ENCODE measurements around the gene SMS.
A peak's percentile ranks its signal among the peaks of the same experiment; 100 is the strongest.

Gene SMS

GRCh38 chrX:21975812-21976211, 35.3 kb downstream of the SMS start:
- Histone ChIP-seq H3K9ac (ENCODE audit: low read length) (no peak overlapping the region), H3K4me2 (ENCODE audit: low read length) (no peak overlapping the region), H2AFZ (ENCODE audit: low read depth, low read length) (no peak overlapping the region), H3K4me1 (ENCODE audit: low read length) (peaks cover 10% of the 10 kb centered on the region), H3K4me3 (ENCODE audit: low read length) (no peak overlapping the region), H3K27ac (ENCODE audit: low read length) (no peak overlapping the region), H3K36me3 (replicated peaks; ENCODE audit: low read depth, low read length) (peaks cover 30% of the 10 kb centered on the region), H3K9me3 (ENCODE audit: insufficient read depth, low read length) (no peaks in the 10 kb centered on the region), H3K27me3 (ENCODE audit: low read depth, low read length) (no peaks in the 10 kb centered on the region), H3K79me2 (ENCODE audit: low read length) (no peaks in the 10 kb centered on the region), H4K20me1 (ENCODE audit: insufficient read depth, low read length) (no peaks in the 10 kb centered on the region)
- no peak for TF ChIP-seq CTCF (IDR thresholded peaks at IDR 0.05; ENCODE audit: low read depth, low read length)
- TF ChIP-seq EZH2phosphoT487 (IDR thresholded peaks at IDR 0.05; ENCODE audit: low read depth): no peak

GRCh38 chrX:21978346-21978745, 37.8 kb downstream of the SMS start:
- Histone ChIP-seq H2AFZ (ENCODE audit: low read depth, low read length) (no peak overlapping the region), H3K36me3 (replicated peaks; ENCODE audit: low read depth, low read length) (peaks cover 29% of the 10 kb centered on the region), H3K4me2 (ENCODE audit: low read length) (no peak overlapping the region)

DNA sequence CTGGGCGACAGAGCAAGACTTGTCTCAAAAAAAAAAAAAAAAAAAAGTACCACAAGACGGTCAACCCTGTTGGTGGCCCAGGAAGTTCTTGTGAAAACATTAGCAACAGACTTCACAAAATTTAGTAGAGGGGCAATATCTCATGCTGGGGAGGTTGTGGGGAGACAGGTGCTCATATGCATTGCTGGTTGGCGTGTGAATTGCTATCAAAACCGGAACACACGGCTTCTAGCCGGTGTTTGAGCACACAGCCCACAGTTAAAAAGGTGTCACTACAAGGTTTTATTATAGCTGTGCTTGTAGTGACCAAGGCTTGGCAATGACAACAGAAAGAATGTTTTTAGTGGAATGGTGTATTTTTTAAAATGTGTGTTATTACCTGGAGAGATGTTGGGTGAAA, 41.8 kb downstream of the SMS start:
- no peaks in the 10 kb centered on the region for H3K9me3 ChIP-seq (ENCODE audit: insufficient read depth, low read length)
- H4K20me1 ChIP-seq (ENCODE audit: insufficient read depth, low read length): no peaks in the 10 kb centered on the region
- H2AFZ ChIP-seq (ENCODE audit: low read depth, low read length): no peak overlapping the region
- no peaks in the 10 kb centered on the region for H3K79me2 ChIP-seq (ENCODE audit: low read length)
- no peak overlapping the region for H3K4me3 ChIP-seq (ENCODE audit: low read length)
- H3K27me3 ChIP-seq (ENCODE audit: low read depth, low read length): no peaks in the 10 kb centered on the region
- H3K9ac ChIP-seq (ENCODE audit: low read length): no peak overlapping the region
- H3K36me3 ChIP-seq (replicated peaks; ENCODE audit: low read depth, low read length): peaks cover 12% of the 10 kb centered on the region
- no peak overlapping the region for H3K27ac ChIP-seq (ENCODE audit: low read length)
- H3K4me2 ChIP-seq (ENCODE audit: low read length): no peak overlapping the region
- TF ChIP-seq CTCF (IDR thresholded peaks at IDR 0.05; ENCODE audit: low read depth, low read length) (no peak), EZH2phosphoT487 (IDR thresholded peaks at IDR 0.05; ENCODE audit: low read depth) (no peak)
- H3K4me1 ChIP-seq (ENCODE audit: low read length): peaks cover 16% of the 10 kb centered on the region

More at GRCh38 chrX:21978346-21978745, 37.8 kb downstream of the SMS start:
- H3K9me3 ChIP-seq (ENCODE audit: insufficient read depth, low read length): no peaks in the 10 kb centered on the region
- no peaks in the 10 kb centered on the region for H3K79me2 ChIP-seq (ENCODE audit: low read length)
- peaks cover 10% of the 10 kb centered on the region for H3K4me1 ChIP-seq (ENCODE audit: low read length)
- no peaks in the 10 kb centered on the region for H4K20me1 ChIP-seq (ENCODE audit: insufficient read depth, low read length)
- H3K27me3 ChIP-seq (ENCODE audit: low read depth, low read length): no peaks in the 10 kb centered on the region
- TF ChIP-seq EZH2phosphoT487 (IDR thresholded peaks at IDR 0.05; ENCODE audit: low read depth): no peak
- no peak for TF ChIP-seq CTCF (IDR thresholded peaks at IDR 0.05; ENCODE audit: low read depth, low read length)
- H3K27ac ChIP-seq (ENCODE audit: low read length): no peak overlapping the region
- no peak overlapping the region for H3K4me3 ChIP-seq (ENCODE audit: low read length)
- H3K9ac ChIP-seq (ENCODE audit: low read length): no peak overlapping the region

DNA sequence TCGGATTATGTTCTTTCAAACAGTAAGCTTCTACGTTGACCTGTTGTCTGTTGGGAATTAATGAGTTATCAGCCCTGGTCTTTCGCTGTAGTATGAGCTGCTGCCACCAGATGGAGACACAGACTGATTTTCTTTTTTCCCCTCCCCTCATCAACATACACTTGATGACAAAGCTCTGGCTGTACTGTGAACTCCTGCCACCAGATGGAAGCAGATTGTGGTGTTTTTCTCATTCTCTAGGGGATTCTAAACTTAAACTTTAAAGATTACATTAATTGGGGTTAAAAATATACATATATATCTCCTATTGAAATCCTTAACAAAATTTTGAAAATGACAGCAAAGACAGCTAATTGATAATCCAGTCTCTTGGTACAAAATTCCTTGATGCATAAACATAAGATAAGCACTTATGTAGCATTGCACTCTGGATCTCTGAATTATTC, 44.8 kb downstream of the SMS start:
- H4K20me1 ChIP-seq (ENCODE audit: insufficient read depth, low read length): no peaks in the 10 kb centered on the region
- H3K4me3 ChIP-seq (ENCODE audit: low read length): no peak overlapping the region
- no peak overlapping the region for H3K9ac ChIP-seq (ENCODE audit: low read length)
- TF ChIP-seq EZH2phosphoT487 (IDR thresholded peaks at IDR 0.05; ENCODE audit: low read depth) (no peak), CTCF (IDR thresholded peaks at IDR 0.05; ENCODE audit: low read depth, low read length) (peak; percentile 96)
- H3K27me3 ChIP-seq (ENCODE audit: low read depth, low read length): no peaks in the 10 kb centered on the region
- H3K27ac ChIP-seq (ENCODE audit: low read length): no peak overlapping the region
- peaks cover 27% of the 10 kb centered on the region for H3K4me1 ChIP-seq (ENCODE audit: low read length)
- H2AFZ ChIP-seq (ENCODE audit: low read depth, low read length): no peak overlapping the region
- H3K9me3 ChIP-seq (ENCODE audit: insufficient read depth, low read length): no peaks in the 10 kb centered on the region
- H3K36me3 ChIP-seq (replicated peaks; ENCODE audit: low read depth, low read length): peaks cover 22% of the 10 kb centered on the region
- peak overlapping the region; percentile 46 for H3K4me2 ChIP-seq (ENCODE audit: low read length)
- H3K79me2 ChIP-seq (ENCODE audit: low read length): no peaks in the 10 kb centered on the region

Data from OCI-LY3 (cell line).